ENCODE data around the gene TBPL1.
"Not testable (repeated sequence)": the region's sequence is repeated elsewhere in the genome, so short reads cannot be mapped to it uniquely, and the experiment has no call there.

The TBPL1 gene

GRCh38 chr6:133973109-133973971 lies 20.3 kb downstream of the TBPL1 start:
- DNase-seq, result peak; percentile 14 to 82 (median 49)

- no peak for DNase-seq
Observed at GRCh38 chr6:133977983-133978895, 25.2 kb downstream of the TBPL1 start.

- no peak for DNase-seq
Observed at GRCh38 chr6:133978896-133979240, 25.8 kb downstream of the TBPL1 start.

- DNase-seq, result not testable (repeated sequence)
Observed at GRCh38 chr6:133979269-133979963, 26.4 kb downstream of the TBPL1 start.

- DNase-seq, result no peak
Observed at GRCh38 chr6:133980168-133980567, 27.1 kb downstream of the TBPL1 start.

- peak in 1 of 3 experiments; percentile 66 for DNase-seq
Observed at GRCh38 chr6:133983099-133983939, 30.3 kb downstream of the TBPL1 start.

GRCh38 chr6:133985970-133986369 lies 32.9 kb downstream of the TBPL1 start:
- DNase-seq, result no peak

GRCh38 chr6:133986942-133987341 lies 33.9 kb downstream of the TBPL1 start:
- DNase-seq, result no peak

GRCh38 chr6:133989525-133989924 lies 36.5 kb downstream of the TBPL1 start:
- no peak for DNase-seq

GRCh38 chr6:133990321-133990720 lies 37.3 kb downstream of the TBPL1 start:
- DNase-seq, result no peak

GRCh38 chr6:133991096-133991593 lies 38.1 kb downstream of the TBPL1 start:
- no peak for DNase-seq

- DNase-seq, result no peak
Observed at GRCh38 chr6:133992992-133993680, 40.1 kb downstream of the TBPL1 start.

- no peak for DNase-seq
Observed at GRCh38 chr6:133995296-133995695, 42.3 kb downstream of the TBPL1 start.

GRCh38 chr6:133995758-133996157 lies 42.7 kb downstream of the TBPL1 start:
- no peak for DNase-seq

- no peak for DNase-seq
Observed at GRCh38 chr6:133997267-133997666, 44.2 kb downstream of the TBPL1 start.

- DNase-seq, result no peak
Observed at GRCh38 chr6:133999305-133999704, 46.3 kb downstream of the TBPL1 start.

GRCh38 chr6:134000443-134000842 lies 47.4 kb downstream of the TBPL1 start:
- no peak for DNase-seq

- DNase-seq, result peak in 1 of 3 experiments; percentile 47
Observed at GRCh38 chr6:134002821-134003220, 49.8 kb downstream of the TBPL1 start.

- peak in 2 of 3 experiments; percentile 22 to 67 for DNase-seq
Observed at GRCh38 chr6:134003542-134003951, 50.5 kb downstream of the TBPL1 start.

GRCh38 chr6:134004714-134005113 lies 51.7 kb downstream of the TBPL1 start:
- no peak for DNase-seq

GRCh38 chr6:134005800-134006199 lies 52.8 kb downstream of the TBPL1 start:
- no peak for DNase-seq
